Measurements from ENCODE around the gene NUP153. TPM values are rescaled to one million over a fixed set of nuclear protein-coding genes. Genes with fewer than 3 reads are reported as not detected.

Gene NUP153
- total RNA-seq, 4 donors from 2014 or later, result 28.4 to 32.8 (median 31.5) TPM

DNA sequence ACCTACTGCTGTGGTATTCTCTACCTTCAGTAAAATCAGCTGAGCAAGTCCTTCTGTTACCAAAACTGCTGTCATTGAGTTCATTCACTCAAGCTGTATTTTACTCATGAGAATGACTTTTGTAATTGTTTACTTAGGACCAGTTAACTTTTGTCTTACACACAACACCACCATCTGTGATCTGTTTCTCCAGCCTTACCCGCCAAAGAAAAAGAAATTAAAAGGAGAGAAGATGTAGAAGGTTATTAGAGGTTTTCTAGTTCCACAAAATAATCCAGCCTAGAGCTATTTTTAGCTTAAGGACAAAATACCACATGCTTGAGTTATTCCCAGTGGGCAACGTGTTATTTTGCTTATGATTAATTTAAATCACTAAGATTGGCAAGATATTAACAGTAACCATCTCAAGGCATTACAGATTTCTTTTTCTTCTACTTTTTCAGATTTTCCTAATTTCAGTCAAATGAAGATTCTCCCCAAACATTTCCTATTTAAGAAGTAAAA is 68.5 kb downstream of the NUP153 start:
- 54% methylated on average over 2 of the region's 2 CpGs for WGBS
- DNase-seq (ENCODE audit: extremely low spot score), result no peak
- H3K27me3 ChIP-seq, result no peaks in the 10 kb centered on the region
- no peaks in the 10 kb centered on the region for H3K9me3 ChIP-seq
- intact Hi-C loops (cut with DNase I), result loop anchor here (10.0 kb wide), 1 partner anchor 137 kb away; no protein-coding TSS in a partner anchor
- no peak overlapping the region for H3K27ac ChIP-seq (replicated peaks in 1 of 4)
- peaks cover 19 to 80% (median 46%) of the 10 kb centered on the region in 4 donors for H3K36me3 ChIP-seq
- TF ChIP-seq POLR2AphosphoS5 (IDR thresholded peaks at IDR 0.05), result no peak
- TF ChIP-seq, protein P1, sequence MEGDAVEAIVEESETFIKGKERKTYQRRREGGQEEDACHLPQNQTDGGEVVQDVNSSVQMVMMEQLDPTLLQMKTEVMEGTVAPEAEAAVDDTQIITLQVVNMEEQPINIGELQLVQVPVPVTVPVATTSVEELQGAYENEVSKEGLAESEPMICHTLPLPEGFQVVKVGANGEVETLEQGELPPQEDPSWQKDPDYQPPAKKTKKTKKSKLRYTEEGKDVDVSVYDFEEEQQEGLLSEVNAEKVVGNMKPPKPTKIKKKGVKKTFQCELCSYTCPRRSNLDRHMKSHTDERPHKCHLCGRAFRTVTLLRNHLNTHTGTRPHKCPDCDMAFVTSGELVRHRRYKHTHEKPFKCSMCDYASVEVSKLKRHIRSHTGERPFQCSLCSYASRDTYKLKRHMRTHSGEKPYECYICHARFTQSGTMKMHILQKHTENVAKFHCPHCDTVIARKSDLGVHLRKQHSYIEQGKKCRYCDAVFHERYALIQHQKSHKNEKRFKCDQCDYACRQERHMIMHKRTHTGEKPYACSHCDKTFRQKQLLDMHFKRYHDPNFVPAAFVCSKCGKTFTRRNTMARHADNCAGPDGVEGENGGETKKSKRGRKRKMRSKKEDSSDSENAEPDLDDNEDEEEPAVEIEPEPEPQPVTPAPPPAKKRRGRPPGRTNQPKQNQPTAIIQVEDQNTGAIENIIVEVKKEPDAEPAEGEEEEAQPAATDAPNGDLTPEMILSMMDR (IDR thresholded peaks at IDR 0.05), result no peak
- TF ChIP-seq POLR2A (IDR thresholded peaks at IDR 0.05; ENCODE audit: low read depth), result no peak
- TF ChIP-seq EP300 (IDR thresholded peaks at IDR 0.05), result no peak
- H3K4me3 ChIP-seq, result no peak overlapping the region
- peaks cover 6 to 13% (median 11%) of the 10 kb centered on the region in 4 donors for H3K4me1 ChIP-seq

- DNase-seq (ENCODE audit: extremely low spot score), result no peak
- H3K27ac ChIP-seq (replicated peaks in 1 of 4), result no peak overlapping the region
Measured at GRCh38 chr6:17635568-17635967, 71.2 kb downstream of the NUP153 start.

DNA sequence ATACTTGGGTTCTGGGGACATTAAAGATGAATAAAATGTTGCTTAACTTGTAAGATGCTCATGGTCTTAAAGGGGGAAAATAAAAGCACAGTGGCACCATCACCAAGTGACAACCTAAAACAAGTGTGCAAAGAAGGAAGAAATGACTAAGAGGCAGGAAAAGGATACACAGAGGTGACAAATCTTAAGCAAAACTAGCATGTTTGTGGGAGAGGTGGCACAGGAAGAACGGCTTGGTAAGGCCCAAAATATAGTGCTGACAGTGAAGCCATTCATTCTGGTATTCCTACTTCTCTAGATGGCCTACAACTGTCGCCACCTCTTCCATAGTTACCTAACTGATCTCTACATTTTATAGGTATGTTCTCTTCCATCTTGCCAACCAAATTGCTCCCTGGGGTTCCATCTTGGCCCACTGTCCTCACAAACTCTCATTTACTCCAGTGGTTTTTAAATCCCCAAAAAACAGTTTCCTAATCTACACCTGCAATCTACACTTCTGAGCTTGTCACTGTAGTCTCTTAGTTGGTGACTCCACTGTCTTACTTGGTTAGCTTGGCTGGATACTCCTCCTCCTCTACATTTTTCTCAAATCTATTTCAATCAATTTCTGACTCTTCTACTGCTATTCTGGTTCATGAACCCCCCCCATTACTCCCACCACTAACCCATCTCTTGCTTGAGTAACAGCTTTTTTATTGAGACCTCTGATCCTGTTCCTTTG is 73.1 kb downstream of the NUP153 start:
- Histone ChIP-seq H3K36me3 (peaks cover 12 to 78% (median 43%) of the 10 kb centered on the region in 4 donors), H3K4me1 (peaks cover 5 to 12% (median 11%) of the 10 kb centered on the region in 4 donors), H3K27me3 (no peaks in the 10 kb centered on the region), H3K27ac (replicated peaks in 1 of 4) (no peak overlapping the region), H3K9me3 (no peaks in the 10 kb centered on the region), H3K4me3 (no peak overlapping the region)
- 80% methylated on average over 2 of the region's 2 CpGs for WGBS
- intact Hi-C loops (cut with DNase I), result loop anchor here (10.0 kb wide), 1 partner anchor 141 kb away; no protein-coding TSS in a partner anchor
- DNase-seq (ENCODE audit: extremely low spot score), result no peak
- TF ChIP-seq POLR2AphosphoS5 (IDR thresholded peaks at IDR 0.05) (no peak), POLR2A (IDR thresholded peaks at IDR 0.05; ENCODE audit: low read depth) (no peak), EP300 (IDR thresholded peaks at IDR 0.05) (no peak)
- TF ChIP-seq, protein P1 (IDR thresholded peaks at IDR 0.05), result no peak

More at GRCh38 chr6:17635568-17635967, 71.2 kb downstream of the NUP153 start:
- Histone ChIP-seq H3K4me1 (peaks cover 6 to 13% (median 12%) of the 10 kb centered on the region in 4 donors), H3K36me3 (peaks cover 12 to 75% (median 42%) of the 10 kb centered on the region in 4 donors), H3K27me3 (no peaks in the 10 kb centered on the region), H3K9me3 (no peaks in the 10 kb centered on the region), H3K4me3 (no peak overlapping the region)
- TF ChIP-seq, protein P1 (IDR thresholded peaks at IDR 0.05), result no peak
- TF ChIP-seq POLR2AphosphoS5 (IDR thresholded peaks at IDR 0.05) (no peak), EP300 (IDR thresholded peaks at IDR 0.05) (no peak), POLR2A (IDR thresholded peaks at IDR 0.05; ENCODE audit: low read depth) (no peak)
- intact Hi-C loops (cut with DNase I), result loop anchor here (10.0 kb wide), 1 partner anchor 139 kb away; no protein-coding TSS in a partner anchor
- WGBS, result 93% methylated on average over 4 of the region's 4 CpGs

GRCh38 chr6:17632934-17633333 is 73.8 kb downstream of the NUP153 start:
- Histone ChIP-seq H3K27me3 (no peaks in the 10 kb centered on the region), H3K4me3 (no peak overlapping the region), H3K9me3 (no peaks in the 10 kb centered on the region), H3K27ac (replicated peaks in 1 of 4) (no peak overlapping the region), H3K36me3 (peaks cover 12 to 80% (median 48%) of the 10 kb centered on the region in 4 donors), H3K4me1 (peaks cover 0 to 6% (median 5%) of the 10 kb centered on the region in 4 donors)
- intact Hi-C loops (cut with DNase I), result loop anchor here (10.0 kb wide), 1 partner anchor 142 kb away; no protein-coding TSS in a partner anchor
- TF ChIP-seq, protein P1 (IDR thresholded peaks at IDR 0.05), result no peak
- TF ChIP-seq POLR2AphosphoS5 (IDR thresholded peaks at IDR 0.05) (no peak), POLR2A (IDR thresholded peaks at IDR 0.05; ENCODE audit: low read depth) (no peak), EP300 (IDR thresholded peaks at IDR 0.05) (no peak)
- 93% methylated on average over 1 of the region's 1 CpG for WGBS
- DNase-seq (ENCODE audit: extremely low spot score), result no peak

Data from esophagus muscularis mucosa (tissue), 4 donors.